Mucosa of descending colon (tissue), 3 donors: Measurements from ENCODE around the gene DNAH11. TPM values are rescaled to one million over a fixed set of nuclear protein-coding genes. Genes with fewer than 3 reads are reported as not detected.

Source experiments
- ATAC-seq: fragments of 200-7000 bp; cut with Tn5 transposase; one replicate; pipeline ENCODE4 v1.9.1; 2020; ENCODE audit warnings: mild to moderate bottlenecking, moderate library complexity
- DNase-seq, 3 donors: peaks; one replicate each; pipeline ENCODE4 v3.0.0-alpha.2; 2020
- H3K36me3 ChIP-seq: fragments of 200-600 bp; one replicate; pipeline ENCODE4 v1.8.0; 2021; ENCODE audit warnings: low read depth, mild to moderate bottlenecking
- H3K4me1 ChIP-seq: fragments of 200-600 bp; one replicate; pipeline ENCODE4 v1.8.0; 2021; ENCODE audit warnings: low read depth, mild to moderate bottlenecking
- H3K4me3 ChIP-seq: fragments of 200-600 bp; one replicate; pipeline ENCODE4 v1.8.0; 2021; ENCODE audit warnings: mild to moderate bottlenecking
- H3K9me3 ChIP-seq: fragments of 200-600 bp; one replicate; pipeline ENCODE4 v1.8.0; 2021; ENCODE audit warnings: mild to moderate bottlenecking
- CTCF ChIP-seq: fragments of 200-600 bp; IDR thresholded peaks from one replicate; pipeline ENCODE4 v1.8.0; 2022; ENCODE audit warnings: antibody characterized with exemption, mild to moderate bottlenecking
- intact Hi-C, 2 donors: fragments of 100-400 bp; cut with DNase I in 1 of 2; cut with micrococcal nuclease in 1 of 2; formaldehyde crosslinking; loops; one replicate each; pipeline versions ENCODE4 v1.11.0 to v1.11.1; 2022; cut with DNase I, micrococcal nuclease
- total RNA-seq, 3 donors: library from RNA; stranded (reverse); fragmentation: NEBNext Ultra II Directional in 2 of 3; extraction: Animal tissue kit (Norgen Biotek cat#: 25700) in 2 of 3; gene quantifications; one replicate each; pipeline versions ENCODE4 v1.2.1 to v1.2.4, GENCODE V29; 2021 to 2023
- donor health status: DM: no; HTN: no; CAD: no; lungs with moderate emphysema.
- donor health status: DM: no; HTN: no; CAD: no.
- donor health status: DM: no; HTN: yes; CAD: no.

DNAH11 gene
- total RNA-seq, 3 donors from 2014 or later = 0.02 to 0.47 (median 0.03) TPM

- ATAC-seq = no peak
- H3K9me3 ChIP-seq = no peaks in the 10 kb centered on the region
Measured at GRCh38 chr7:21708096-21708495, 165.3 kb downstream of the DNAH11 start.

GRCh38 chr7:21717323-21717722 is 174.5 kb downstream of the DNAH11 start:
- intact Hi-C loops = no loop called here
- ATAC-seq (no peak), DNase-seq (no peak)
- TF ChIP-seq CTCF = no peak
- no peaks in the 10 kb centered on the region for H3K9me3 ChIP-seq
- H3K4me3 ChIP-seq = no peak overlapping the region
- H3K4me1 ChIP-seq = no peaks in the 10 kb centered on the region
- H3K36me3 ChIP-seq = no peaks in the 10 kb centered on the region

More at GRCh38 chr7:21708096-21708495, 165.3 kb downstream of the DNAH11 start:
- intact Hi-C loops = no loop called here
- no peak for DNase-seq
- Histone ChIP-seq H3K4me1 (no peaks in the 10 kb centered on the region), H3K36me3 (no peaks in the 10 kb centered on the region), H3K4me3 (no peak overlapping the region)
- no peak for TF ChIP-seq CTCF

GRCh38 chr7:21718391-21718790 is 175.6 kb downstream of the DNAH11 start:
- ATAC-seq = no peak
- H3K36me3 ChIP-seq = no peaks in the 10 kb centered on the region
- H3K4me1 ChIP-seq = no peaks in the 10 kb centered on the region

GRCh38 chr7:21719846-21720245 is 177.0 kb downstream of the DNAH11 start:
- ATAC-seq (no peak), DNase-seq (no peak)

More at GRCh38 chr7:21718391-21718790, 175.6 kb downstream of the DNAH11 start:
- Histone ChIP-seq H3K4me3 (no peak overlapping the region), H3K9me3 (no peaks in the 10 kb centered on the region)
- TF ChIP-seq CTCF = no peak
- no peak for DNase-seq
- intact Hi-C loops = no loop called here

GRCh38 chr7:21722371-21722770 is 179.5 kb downstream of the DNAH11 start:
- no peak for TF ChIP-seq CTCF

More at GRCh38 chr7:21719846-21720245, 177.0 kb downstream of the DNAH11 start:
- H3K9me3 ChIP-seq = no peaks in the 10 kb centered on the region
- H3K4me3 ChIP-seq = no peak overlapping the region
- no peaks in the 10 kb centered on the region for H3K4me1 ChIP-seq
- H3K36me3 ChIP-seq = no peaks in the 10 kb centered on the region
- no peak for TF ChIP-seq CTCF
- intact Hi-C loops = no loop called here

GRCh38 chr7:21724562-21724961 is 181.7 kb downstream of the DNAH11 start:
- Histone ChIP-seq H3K4me3 (no peak overlapping the region), H3K4me1 (no peaks in the 10 kb centered on the region), H3K36me3 (no peaks in the 10 kb centered on the region), H3K9me3 (no peaks in the 10 kb centered on the region)
- no peak for ATAC-seq
- no peak for TF ChIP-seq CTCF
- no peak for DNase-seq
- intact Hi-C loops = no loop called here

More at GRCh38 chr7:21722371-21722770, 179.5 kb downstream of the DNAH11 start:
- H3K4me3 ChIP-seq = no peak overlapping the region
- ATAC-seq (no peak), DNase-seq (no peak)
- H3K4me1 ChIP-seq = no peaks in the 10 kb centered on the region
- intact Hi-C loops = no loop called here
- H3K9me3 ChIP-seq = no peaks in the 10 kb centered on the region
- no peaks in the 10 kb centered on the region for H3K36me3 ChIP-seq
